GM10266 (cell line): ENCODE results near the gene B4GALNT3.

ENCODE experiments used
- DNase-seq: peaks from one replicate; pipeline ENCODE4 v3.0.0; 2012; ENCODE audit errors: extremely low spot score
- CTCF ChIP-seq: IDR thresholded peaks from 2 replicates; pipeline ENCODE4 v1.5.1; 2012; ENCODE audit warnings: mild to moderate bottlenecking, low read depth; ENCODE audit not compliant: control insufficient read depth, insufficient read depth; ENCODE audit errors: missing control alignments

B4GALNT3 gene

GRCh38 chr12:611721-612120 is 152.0 kb downstream of the B4GALNT3 start:
- DNase-seq: no peak
- no peak for TF ChIP-seq CTCF

- no peak for DNase-seq
- no peak for TF ChIP-seq CTCF
These were observed 152.6 kb downstream of the B4GALNT3 start for GRCh38 chr12:612293-612692.

- TF ChIP-seq CTCF: no peak
- DNase-seq: no peak
These were observed 153.1 kb downstream of the B4GALNT3 start for GRCh38 chr12:612886-613285.
